Epithelial cell of esophagus (primary cell): ENCODE data around the gene TRMT10B.
"Not testable (repeated sequence)": the region's sequence is repeated elsewhere in the genome, so short reads cannot be mapped to it uniquely, and the experiment has no call there.

Experiments
- DNase-seq: peaks from one replicate; pipeline ENCODE4 v3.0.0; 2010; ENCODE audit warnings: low read depth
- H3K4me3 ChIP-seq: 2 replicates; pipeline ENCODE4 v1.5.1; 2011; ENCODE audit warnings: mild to moderate bottlenecking, low read length, control low read depth
- CTCF ChIP-seq: IDR thresholded peaks from 2 replicates; pipeline ENCODE4 v1.5.1; 2011; ENCODE audit warnings: low read depth, mild to moderate bottlenecking, low read length, control low read depth, inconsistent platforms; ENCODE audit not compliant: insufficient read depth; ENCODE audit errors: missing control alignments

TRMT10B gene

GRCh38 chr9:37800631-37801286 is 47.2 kb downstream of the TRMT10B start, which contains the start of gene DCAF10:
DCAF10 (plus strand) TSS chr9:37800797; CDS start chr9:37800867, 70 bp downstream.
- peak; percentile 9 for TF ChIP-seq CTCF

GRCh38 chr9:37801287-37801850 is 47.8 kb downstream of the TRMT10B start:
- peak; percentile 43 for DNase-seq
- TF ChIP-seq CTCF, result no peak
- H3K4me3 ChIP-seq, result peak overlapping the region; percentile 74

More at GRCh38 chr9:37800631-37801286, 47.2 kb downstream of the TRMT10B start, which contains the start of gene DCAF10:
- DNase-seq, result peak; percentile 90
- peak within 1 kb of the TSS; percentile 74 for H3K4me3 ChIP-seq

GRCh38 chr9:37801959-37802711 is 48.5 kb downstream of the TRMT10B start:
- DNase-seq, result no peak
- no peak for TF ChIP-seq CTCF
- peak overlapping the region; percentile 74 for H3K4me3 ChIP-seq

GRCh38 chr9:37806271-37806670 is 52.7 kb downstream of the TRMT10B start:
- DNase-seq, result no peak
- TF ChIP-seq CTCF, result no peak
- H3K4me3 ChIP-seq, result no peak overlapping the region

GRCh38 chr9:37809676-37810075 is 56.1 kb downstream of the TRMT10B start:
- not testable (repeated sequence) for H3K4me3 ChIP-seq, DNase-seq

- H3K4me3 ChIP-seq, result no peak overlapping the region
- TF ChIP-seq CTCF, result no peak
These were observed 58.4 kb downstream of the TRMT10B start for GRCh38 chr9:37811906-37812476.

GRCh38 chr9:37812773-37813379 is 59.3 kb downstream of the TRMT10B start:
- TF ChIP-seq CTCF, result no peak
- DNase-seq, result no peak
- no peak overlapping the region for H3K4me3 ChIP-seq

More at GRCh38 chr9:37811906-37812476, 58.4 kb downstream of the TRMT10B start:
- no peak for DNase-seq
